MM.1S (cell line): ENCODE measurements around the gene CAPN5.

ENCODE experiments used
- DNase-seq: peaks from one replicate; pipeline ENCODE4 v3.0.0-alpha.2; 2015
- H2AFZ ChIP-seq: fragments of 300-600 bp; sonication (generic); 2 replicates; pipeline ENCODE4 v1.6.0; 2016; ENCODE audit warnings: antibody characterized with exemption, low read length
- H3F3A ChIP-seq: fragments of 300-600 bp; sonication (generic); 2 replicates; pipeline ENCODE4 v1.6.1; 2016; ENCODE audit warnings: mild to moderate bottlenecking, antibody characterized with exemption, low read length, moderate library complexity, mixed read lengths; ENCODE audit not compliant: insufficient read depth
- H3K27ac ChIP-seq: fragments of 300-600 bp; sonication (generic); 2 replicates; pipeline ENCODE4 v1.5.1; 2016; ENCODE audit warnings: mild to moderate bottlenecking, low read length
- H3K27me3 ChIP-seq: fragments of 300-600 bp; sonication (generic); replicated peaks from 2 replicates; pipeline ENCODE4 v1.6.0; 2016; ENCODE audit warnings: low read length; ENCODE audit not compliant: insufficient read depth
- H3K36me3 ChIP-seq: fragments of 300-600 bp; sonication (generic); replicated peaks from 2 replicates; pipeline ENCODE4 v1.6.1; 2016; ENCODE audit warnings: mild to moderate bottlenecking, low read length, mixed read lengths; ENCODE audit not compliant: insufficient read depth
- H3K4me1 ChIP-seq: fragments of 300-600 bp; sonication (generic); 2 replicates; pipeline ENCODE4 v1.6.1; 2016; ENCODE audit warnings: low read length, mixed read lengths
- H3K4me2 ChIP-seq: fragments of 300-600 bp; sonication (generic); 2 replicates; pipeline ENCODE4 v1.6.0; 2016; ENCODE audit warnings: low read depth, low read length
- H3K4me3 ChIP-seq: fragments of 300-600 bp; sonication (generic); 2 replicates; pipeline ENCODE4 v1.5.1; 2016; ENCODE audit warnings: low read length, mixed read lengths
- H3K79me2 ChIP-seq: fragments of 300-600 bp; sonication (generic); 2 replicates; pipeline ENCODE4 v1.6.1; 2016; ENCODE audit warnings: mixed run types, low read length, mixed read lengths
- H3K9ac ChIP-seq: fragments of 300-600 bp; sonication (generic); 2 replicates; pipeline ENCODE4 v1.6.1; 2016; ENCODE audit warnings: low read length, mixed read lengths
- H3K9me2 ChIP-seq: fragments of 300-600 bp; sonication (generic); replicated peaks from 2 replicates; pipeline ENCODE4 v1.6.1; 2016; ENCODE audit warnings: mild to moderate bottlenecking, low read length, mixed read lengths; ENCODE audit not compliant: insufficient read depth
- H3K9me3 ChIP-seq: fragments of 300-600 bp; sonication (generic); replicated peaks from 2 replicates; pipeline ENCODE4 v1.6.1; 2016; ENCODE audit warnings: mild to moderate bottlenecking, low read length, mixed read lengths; ENCODE audit not compliant: insufficient read depth
- H4K20me1 ChIP-seq: fragments of 300-600 bp; sonication (generic); 2 replicates; pipeline ENCODE4 v1.6.1; 2016; ENCODE audit warnings: mild to moderate bottlenecking, low read length, moderate library complexity, mixed read lengths; ENCODE audit not compliant: insufficient read depth
- EZH2 ChIP-seq: fragments of 300-600 bp; sonication (generic); optimal IDR thresholded peaks from 2 replicates; pipeline ENCODE3; 2017; ENCODE audit warnings: low read depth, mild to moderate bottlenecking, antibody characterized with exemption, low read length, mixed read lengths
- EZH2phosphoT487 ChIP-seq: fragments of 300-600 bp; sonication (generic); IDR thresholded peaks from 2 replicates; pipeline ENCODE4 v1.6.1; 2018; ENCODE audit warnings: antibody characterized with exemption, low read length
- TF ChIP-seq, protein P1 (sequence below): fragments of 300-600 bp; sonication (generic); IDR thresholded peaks from 2 replicates; pipeline ENCODE4 v1.5.1; 2016; ENCODE audit warnings: antibody characterized with exemption, low read length, mixed read lengths

The CAPN5 gene

DNA sequence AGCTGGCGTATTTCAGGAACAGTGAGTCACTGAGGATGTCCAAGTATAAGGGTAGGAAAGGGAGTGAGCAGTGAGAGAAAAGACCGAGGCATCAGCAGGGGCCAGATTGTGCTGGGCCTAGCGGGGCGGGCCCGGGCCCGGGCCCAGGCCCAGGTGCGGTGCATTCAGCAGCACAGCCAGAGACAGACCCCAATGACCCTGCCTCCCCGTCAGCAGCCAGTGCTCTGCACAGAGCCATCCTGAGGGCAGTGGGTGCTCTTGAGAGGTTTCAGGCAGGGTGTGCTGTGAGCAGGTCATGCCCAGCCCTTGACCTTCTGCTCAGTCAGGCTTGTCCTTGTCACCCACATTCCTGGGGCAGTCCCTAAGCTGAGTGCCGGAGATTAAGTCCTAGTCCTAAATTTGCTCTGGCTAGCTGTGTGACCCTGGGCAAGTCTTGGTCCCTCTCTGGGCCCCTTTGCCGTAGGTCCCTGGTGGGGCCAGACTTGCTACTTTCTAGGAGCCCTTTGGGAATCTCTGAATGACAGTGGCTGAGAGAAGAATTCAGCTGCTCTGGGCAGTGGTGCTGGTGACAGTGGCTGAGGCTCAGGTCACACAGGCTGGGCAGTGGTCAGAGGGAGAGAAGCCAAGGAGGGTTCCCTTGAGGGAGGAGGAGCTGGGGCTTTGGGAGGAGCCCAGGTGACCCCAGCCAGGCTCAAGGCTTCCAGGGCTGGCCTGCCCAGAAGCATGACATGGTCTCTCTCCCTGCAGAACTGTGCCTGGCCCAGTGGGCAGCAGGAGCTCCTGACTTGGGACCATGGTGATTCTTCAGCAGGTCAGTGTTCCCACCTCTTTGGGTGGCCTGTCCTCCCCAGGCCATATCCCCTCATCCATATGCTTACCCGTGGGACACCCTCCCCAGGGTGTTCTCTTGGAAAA is 63.3 kb downstream of the CAPN5 start:
- Histone ChIP-seq H3K36me3 (no peaks in the 10 kb centered on the region), H2AFZ (no peak overlapping the region), H3K27ac (no peak overlapping the region), H3F3A (peaks cover 10% of the 10 kb centered on the region; the same call in 1 of the 2 replicates), H4K20me1 (no peaks in the 10 kb centered on the region), H3K9ac (no peak overlapping the region), H3K27me3 (no peaks in the 10 kb centered on the region), H3K9me2 (no peaks in the 10 kb centered on the region), H3K9me3 (no peaks in the 10 kb centered on the region), H3K79me2 (peaks cover 12% of the 10 kb centered on the region; the same call in 1 of the 2 replicates), H3K4me2 (no peak overlapping the region; the same call in 1 of the 2 replicates), H3K4me3 (no peak overlapping the region), H3K4me1 (peaks cover 14% of the 10 kb centered on the region)
- DNase-seq: no peak
- TF ChIP-seq EZH2phosphoT487 (no peak), EZH2 (no peak)
- TF ChIP-seq, protein P1, sequence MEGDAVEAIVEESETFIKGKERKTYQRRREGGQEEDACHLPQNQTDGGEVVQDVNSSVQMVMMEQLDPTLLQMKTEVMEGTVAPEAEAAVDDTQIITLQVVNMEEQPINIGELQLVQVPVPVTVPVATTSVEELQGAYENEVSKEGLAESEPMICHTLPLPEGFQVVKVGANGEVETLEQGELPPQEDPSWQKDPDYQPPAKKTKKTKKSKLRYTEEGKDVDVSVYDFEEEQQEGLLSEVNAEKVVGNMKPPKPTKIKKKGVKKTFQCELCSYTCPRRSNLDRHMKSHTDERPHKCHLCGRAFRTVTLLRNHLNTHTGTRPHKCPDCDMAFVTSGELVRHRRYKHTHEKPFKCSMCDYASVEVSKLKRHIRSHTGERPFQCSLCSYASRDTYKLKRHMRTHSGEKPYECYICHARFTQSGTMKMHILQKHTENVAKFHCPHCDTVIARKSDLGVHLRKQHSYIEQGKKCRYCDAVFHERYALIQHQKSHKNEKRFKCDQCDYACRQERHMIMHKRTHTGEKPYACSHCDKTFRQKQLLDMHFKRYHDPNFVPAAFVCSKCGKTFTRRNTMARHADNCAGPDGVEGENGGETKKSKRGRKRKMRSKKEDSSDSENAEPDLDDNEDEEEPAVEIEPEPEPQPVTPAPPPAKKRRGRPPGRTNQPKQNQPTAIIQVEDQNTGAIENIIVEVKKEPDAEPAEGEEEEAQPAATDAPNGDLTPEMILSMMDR: no peak

DNA sequence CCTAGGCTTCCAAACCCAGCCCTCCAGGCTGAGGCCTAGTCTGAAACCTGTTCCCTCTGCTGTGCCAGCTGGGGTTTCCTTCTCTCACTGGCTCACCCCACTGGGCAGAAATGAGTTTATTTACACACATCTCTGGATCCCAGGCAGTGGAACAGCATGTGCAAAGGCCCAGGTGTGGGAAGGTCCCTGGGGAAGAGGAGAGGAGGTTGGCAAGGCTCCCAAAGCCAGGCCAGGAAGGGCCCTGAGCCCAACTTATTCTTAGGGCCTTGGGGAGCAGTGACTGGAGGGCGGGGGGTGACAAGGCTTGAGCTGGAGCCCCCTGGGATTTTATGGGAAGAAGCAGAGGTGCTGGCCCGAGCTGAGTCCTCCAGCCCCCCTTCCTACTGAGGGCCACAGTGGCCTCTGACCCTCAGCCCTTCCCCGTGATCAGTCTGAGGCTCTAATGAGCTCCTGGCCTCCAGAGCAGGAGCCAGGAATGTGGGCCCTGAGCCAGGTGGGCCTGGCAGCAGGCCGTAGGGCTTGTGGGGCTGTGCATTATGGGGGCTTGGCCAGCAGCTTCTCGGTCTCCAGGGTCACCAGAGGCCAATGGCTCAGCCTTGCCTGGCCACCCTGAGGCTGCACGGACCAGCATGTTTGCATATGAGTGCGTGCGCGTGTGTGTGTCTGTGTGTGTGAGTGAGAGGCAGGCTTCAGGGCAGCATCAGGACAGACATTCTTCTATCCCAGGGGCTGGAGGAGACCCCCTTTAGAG is 64.2 kb downstream of the CAPN5 start:
- no peak for DNase-seq
- H3K27ac ChIP-seq: no peak overlapping the region

DNA sequence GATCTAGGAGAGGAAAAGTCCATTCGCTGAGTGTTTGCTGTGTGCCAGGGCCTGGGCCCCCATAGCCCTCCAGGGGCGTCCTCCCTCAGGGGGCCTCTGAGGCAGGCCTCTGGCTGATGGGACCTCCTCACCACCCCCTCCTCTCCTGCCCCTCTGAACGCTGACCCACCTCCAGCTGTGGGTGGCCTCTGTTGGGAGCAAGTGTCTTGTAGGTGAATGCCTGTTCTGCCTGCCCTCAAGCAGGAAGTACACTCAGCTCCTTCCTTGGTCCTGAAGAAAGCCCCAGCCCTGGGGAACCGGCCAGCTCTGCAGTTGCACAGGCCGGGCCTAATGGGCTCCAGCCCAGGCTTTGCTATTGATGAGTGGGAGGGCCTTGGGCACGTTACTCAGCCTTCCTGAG is 64.8 kb downstream of the CAPN5 start:
- Histone ChIP-seq H3K4me2 (no peak overlapping the region), H3F3A (peaks cover 10% of the 10 kb centered on the region; the same call in 1 of the 2 replicates), H4K20me1 (no peaks in the 10 kb centered on the region), H3K27me3 (no peaks in the 10 kb centered on the region), H3K79me2 (peaks cover 12% of the 10 kb centered on the region; the same call in 1 of the 2 replicates), H3K9me3 (no peaks in the 10 kb centered on the region), H3K4me1 (peaks cover 13% of the 10 kb centered on the region), H3K4me3 (no peak overlapping the region), H2AFZ (no peak overlapping the region), H3K9ac (no peak overlapping the region), H3K9me2 (no peaks in the 10 kb centered on the region), H3K27ac (no peak overlapping the region), H3K36me3 (no peaks in the 10 kb centered on the region)
- DNase-seq: no peak
- TF ChIP-seq EZH2phosphoT487 (no peak), EZH2 (no peak)
- TF ChIP-seq, protein P1: no peak

More for the DNA sequence above, 64.2 kb downstream of the CAPN5 start:
- Histone ChIP-seq H3K36me3 (no peaks in the 10 kb centered on the region), H3K4me2 (no peak overlapping the region), H3K4me3 (no peak overlapping the region), H3K9me3 (no peaks in the 10 kb centered on the region), H3K27me3 (no peaks in the 10 kb centered on the region), H3K79me2 (peaks cover 12% of the 10 kb centered on the region; the same call in 1 of the 2 replicates), H3K4me1 (peaks cover 14% of the 10 kb centered on the region), H3K9ac (no peak overlapping the region), H4K20me1 (no peaks in the 10 kb centered on the region), H3F3A (peaks cover 10% of the 10 kb centered on the region; the same call in 1 of the 2 replicates), H2AFZ (no peak overlapping the region), H3K9me2 (no peaks in the 10 kb centered on the region)
- TF ChIP-seq EZH2: no peak
- TF ChIP-seq, protein P1: no peak
- TF ChIP-seq EZH2phosphoT487: no peak
